Smooth muscle cell of the coronary artery (primary cell): ENCODE results near the gene CRYGC. TPM values are rescaled to one million over a fixed set of nuclear protein-coding genes. Genes with fewer than 3 reads are reported as not detected.

Source experiments
- total RNA-seq: library from RNA; depleted of rRNA; stranded (reverse); fragments of >200 nt; gene quantifications from 2 replicates; pipeline ENCODE4 v1.2.3, GENCODE V29; 2014; ENCODE audit warnings: low replicate concordance

CRYGC gene
- total RNA-seq, result not detected in 2 replicates

DNA sequence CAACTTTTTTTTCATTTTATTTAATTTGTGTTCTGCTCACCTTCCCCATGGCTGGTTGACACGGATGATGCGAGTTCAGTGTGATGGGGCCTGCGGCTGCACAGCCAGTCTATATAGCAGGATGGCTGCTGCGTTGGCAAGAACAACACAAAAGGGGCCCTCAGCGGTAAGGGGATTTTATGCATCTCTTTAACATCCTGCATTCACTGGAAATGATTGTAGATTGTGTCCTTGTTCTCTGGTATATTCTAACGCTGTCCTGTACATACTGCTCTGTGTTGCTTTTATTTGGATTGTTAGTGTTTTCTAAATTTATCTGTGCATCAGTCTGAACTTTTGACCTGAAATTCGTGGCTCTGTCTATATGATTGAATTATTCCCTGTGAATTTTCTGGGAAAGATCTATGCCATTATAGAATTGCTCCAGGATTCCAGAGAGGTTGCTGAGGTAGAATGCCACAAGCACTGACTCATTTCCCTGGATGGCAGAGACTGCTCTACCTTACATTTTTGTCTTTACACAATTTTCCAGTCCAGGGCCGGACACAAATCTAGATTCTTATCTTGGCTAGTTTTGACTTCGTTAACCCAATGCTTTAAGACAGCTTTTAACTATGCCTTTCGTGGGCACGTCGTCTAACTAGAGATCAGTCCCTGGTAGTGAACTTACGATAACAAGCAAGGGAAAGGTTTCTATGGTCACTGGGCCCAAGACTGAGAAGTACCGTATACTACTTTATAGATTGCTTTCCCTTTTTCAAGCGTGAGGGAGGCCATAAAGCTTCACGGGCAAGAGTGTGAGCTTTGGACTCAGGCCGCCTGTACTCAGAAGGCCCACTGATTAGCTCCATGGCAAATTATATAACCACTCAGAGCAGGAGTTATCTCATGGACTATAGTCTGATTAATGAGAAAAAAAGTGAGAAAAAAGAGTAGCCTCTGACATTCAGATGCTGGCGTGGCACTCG, at the start of gene CRYGC:
Gene CRYGC, minus strand, starts transcription at position 85 of the 968 bp plus-strand sequence. Its CDS starts 36 bp downstream, at position 49.

DNA sequence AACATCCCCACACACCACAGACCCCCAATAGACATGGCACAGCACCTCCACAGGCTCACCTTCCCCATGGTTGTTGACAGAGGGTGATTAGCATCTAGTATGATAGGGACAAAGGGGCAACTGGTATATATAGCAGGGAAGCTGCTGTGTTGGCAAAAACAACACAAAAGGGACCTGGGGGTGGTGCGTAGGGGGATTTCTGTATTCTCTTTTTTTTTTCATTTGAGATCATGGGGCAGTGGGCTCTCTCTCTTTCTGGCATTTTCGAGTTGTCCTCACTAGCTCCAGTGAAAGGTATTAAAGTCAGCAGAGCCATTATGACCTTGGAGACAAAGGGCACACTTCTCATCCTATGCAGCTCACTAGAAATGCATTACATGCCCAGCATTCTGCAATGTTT, 33.9 kb upstream of the CRYGC start, which contains the start of gene CRYGA:
Gene CRYGA, minus strand, starts transcription at position 101 of the 400 bp plus-strand sequence. Its CDS starts 33 bp downstream, at position 68.

DNA sequence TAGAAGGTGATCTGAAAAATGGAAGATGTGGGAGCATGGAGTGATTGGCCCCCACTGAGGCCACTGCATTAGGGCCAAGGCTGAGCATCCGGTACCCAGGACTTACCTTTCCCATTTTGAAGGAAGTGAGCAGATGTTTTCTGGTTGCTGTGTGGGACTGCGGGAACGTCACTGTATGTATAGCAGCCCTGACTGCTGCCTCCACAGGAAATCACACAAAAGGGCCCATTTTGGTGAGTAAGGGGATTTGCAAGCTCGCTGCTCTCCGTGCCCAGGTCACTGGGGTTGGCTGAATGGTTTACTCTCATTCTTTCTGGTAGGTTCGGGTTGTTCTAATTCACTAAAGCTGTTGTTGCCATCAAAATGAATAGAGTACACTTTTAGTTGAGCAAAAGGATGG, 16.4 kb upstream of the CRYGC start, which contains the start of gene CRYGB:
Gene CRYGB, minus strand, starts transcription at position 153 of the 400 bp plus-strand sequence. Its CDS starts 38 bp downstream, at position 115.

DNA sequence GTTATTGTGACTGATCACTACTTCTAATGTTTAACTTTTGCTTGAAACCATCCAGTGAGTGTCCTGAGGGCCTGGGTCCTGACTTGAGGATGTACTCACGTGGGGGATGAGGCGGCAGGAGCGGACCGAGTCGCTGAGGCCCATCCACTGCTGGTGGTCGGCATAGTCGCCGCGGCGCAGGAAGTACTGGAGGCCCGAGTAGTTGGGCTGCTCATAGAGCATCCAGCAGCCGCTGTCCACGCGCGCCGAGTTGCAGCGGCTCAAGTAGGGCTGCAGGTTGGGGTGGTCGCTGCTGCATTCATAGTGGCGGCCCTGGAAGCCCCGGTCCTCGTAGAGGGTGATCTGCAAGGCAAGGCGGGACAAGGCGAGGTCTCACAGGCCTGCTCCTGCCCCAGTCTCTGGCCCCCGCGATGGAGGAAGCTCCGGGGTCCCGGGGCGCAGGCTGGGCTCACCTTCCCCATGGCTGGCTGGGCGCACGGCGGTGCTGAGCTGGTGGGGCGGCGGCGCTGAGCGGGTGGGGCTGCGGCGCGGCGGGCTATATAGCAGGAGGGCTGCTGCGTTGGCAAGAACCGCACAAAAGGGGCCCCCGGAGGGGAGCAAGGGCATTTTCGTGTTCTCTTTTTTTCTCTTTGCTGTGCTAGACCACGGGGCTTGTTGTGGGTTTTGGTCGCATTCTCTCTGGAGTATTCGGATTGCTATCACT, 5.5 kb downstream of the CRYGC start, which contains the start of gene CRYGD:
Gene CRYGD, minus strand, starts transcription at position 512 of the 703 bp plus-strand sequence. Its CDS starts 51 bp downstream, at position 461.

Other genes starting within 250 kb of the CRYGC start
- 9.7 and 16.5 TPM in 2 replicates for gene PLEKHM3, start 104.3 kb downstream of the CRYGC start, total RNA-seq
- not detected in 2 replicates for gene CRYGD, start 5.3 kb downstream of the CRYGC start, total RNA-seq
- gene CRYGB, start 16.3 kb upstream of the CRYGC start, total RNA-seq, result not detected in 2 replicates
- gene CRYGA, start 33.8 kb upstream of the CRYGC start, total RNA-seq, result not detected in 2 replicates
- gene C2orf80, start 60.2 kb upstream of the CRYGC start, total RNA-seq, result not detected in 2 replicates
- 123 and 125 TPM in 2 replicates for gene IDH1, start 125.2 kb upstream of the CRYGC start, total RNA-seq
- 19.0 and 21.3 TPM in 2 replicates for gene PIKFYVE, start 136.4 kb upstream of the CRYGC start, total RNA-seq